Measurements from ENCODE around the gene RPL22. TPM values are rescaled to one million over a fixed set of nuclear protein-coding genes. Genes with fewer than 3 reads are reported as not detected.

Gene RPL22
- polyA plus RNA-seq, 1 donor (not counting 4 experiments of a cell fraction or from before 2014, with no cell fraction given) = 421 TPM

- FAIRE-seq = no peak
- dilution Hi-C loops (cut with MboI; ENCODE audit: extremely low pct_ligation_motif_present, low sequenced_read_pairs) = no loop called here
- Histone ChIP-seq H3K9ac (ENCODE audit: control insufficient read depth, extremely low read depth, insufficient read depth, low read length) (no peak overlapping the region), H4K20me1 (ENCODE audit: control insufficient read depth, extremely low read depth, insufficient read depth, low read length) (no peaks in the 10 kb centered on the region), H2AFZ (ENCODE audit: control insufficient read depth, low read length) (no peak overlapping the region), H3K9me1 (ENCODE audit: control insufficient read depth, extremely low read depth, insufficient read depth, low read length) (no peaks in the 10 kb centered on the region), H3K4me1 (ENCODE audit: control insufficient read depth, extremely low read depth, insufficient read depth, low read length) (peaks cover 8% of the 10 kb centered on the region), H3K36me3 (ENCODE audit: control insufficient read depth in 2 of 2, extremely low read depth in 1 of 2, insufficient read depth in 2 of 2, low read length in 2 of 2) (no peaks in the 10 kb centered on the region), H3K4me3 (ENCODE audit: control insufficient read depth in 2 of 3, extremely low read depth in 1 of 3, insufficient read depth in 2 of 3, low read depth in 1 of 3, low read length in 3 of 3) (no peak overlapping the region), H3K79me2 (ENCODE audit: control insufficient read depth, insufficient read depth, low read length) (no peaks in the 10 kb centered on the region), H3K9me3 (ENCODE audit: control insufficient read depth, low read depth, low read length) (no peaks in the 10 kb centered on the region), H3K27ac (ENCODE audit: control insufficient read depth, insufficient read depth, low read length) (no peak overlapping the region), H3K4me2 (ENCODE audit: control insufficient read depth, extremely low read depth, insufficient read depth, low read depth, low read length) (no peak overlapping the region), H3K27me3 (ENCODE audit: control insufficient read depth, extremely low read depth, insufficient read depth, low read length) (no peaks in the 10 kb centered on the region)
- TF ChIP-seq EZH2 (IDR thresholded peaks at IDR 0.05; ENCODE audit: low read length) (no peak), CTCF (optimal IDR thresholded peaks at IDR 0.05 in 1 of 3, IDR thresholded peaks at IDR 0.05 in 1 of 3, conservative IDR thresholded peaks at IDR 0.05 in 1 of 3; ENCODE audit: extremely low read depth in 1 of 3, insufficient read depth in 2 of 3, low read length in 3 of 3) (peak; percentile 22 to 44 (median 33))
- no peak for DNase-seq (ENCODE audit: low read depth, low spot score)
These were observed 10.5 kb upstream of the RPL22 start for GRCh38 chr1:6209661-6210580.

GRCh38 chr1:6208723-6209660 lies 9.6 kb upstream of the RPL22 start:
- Histone ChIP-seq H3K9ac (ENCODE audit: control insufficient read depth, extremely low read depth, insufficient read depth, low read length) (no peak overlapping the region), H4K20me1 (ENCODE audit: control insufficient read depth, extremely low read depth, insufficient read depth, low read length) (no peaks in the 10 kb centered on the region), H3K4me1 (ENCODE audit: control insufficient read depth, extremely low read depth, insufficient read depth, low read length) (peaks cover 9% of the 10 kb centered on the region), H3K27me3 (ENCODE audit: control insufficient read depth, extremely low read depth, insufficient read depth, low read length) (no peaks in the 10 kb centered on the region), H3K79me2 (ENCODE audit: control insufficient read depth, insufficient read depth, low read length) (no peaks in the 10 kb centered on the region), H2AFZ (ENCODE audit: control insufficient read depth, low read length) (no peak overlapping the region), H3K4me2 (ENCODE audit: control insufficient read depth, extremely low read depth, insufficient read depth, low read depth, low read length) (peak overlapping the region; percentile 22), H3K27ac (ENCODE audit: control insufficient read depth, insufficient read depth, low read length) (no peak overlapping the region), H3K9me1 (ENCODE audit: control insufficient read depth, extremely low read depth, insufficient read depth, low read length) (no peaks in the 10 kb centered on the region), H3K9me3 (ENCODE audit: control insufficient read depth, low read depth, low read length) (no peaks in the 10 kb centered on the region), H3K4me3 (ENCODE audit: control insufficient read depth in 2 of 3, extremely low read depth in 1 of 3, insufficient read depth in 2 of 3, low read depth in 1 of 3, low read length in 3 of 3) (no peak overlapping the region), H3K36me3 (ENCODE audit: control insufficient read depth in 2 of 2, extremely low read depth in 1 of 2, insufficient read depth in 2 of 2, low read length in 2 of 2) (no peaks in the 10 kb centered on the region)
- DNase-seq (ENCODE audit: low read depth, low spot score) (no peak), FAIRE-seq (no peak)
- TF ChIP-seq CTCF (optimal IDR thresholded peaks at IDR 0.05 in 1 of 3, IDR thresholded peaks at IDR 0.05 in 1 of 3, conservative IDR thresholded peaks at IDR 0.05 in 1 of 3; ENCODE audit: extremely low read depth in 1 of 3, insufficient read depth in 2 of 3, low read length in 3 of 3) (peak; percentile 32 to 74 (median 48)), EZH2 (IDR thresholded peaks at IDR 0.05; ENCODE audit: low read length) (no peak)
- dilution Hi-C loops (cut with MboI; ENCODE audit: extremely low pct_ligation_motif_present, low sequenced_read_pairs) = no loop called here

All from keratinocyte (primary cell).